Measurements from ENCODE around the gene WDPCP. TPM values are rescaled to one million over a fixed set of nuclear protein-coding genes. Genes with fewer than 3 reads are reported as not detected.

WDPCP gene
- total RNA-seq, 2 donors from 2014 or later: 11.8 to 25.1 TPM

- no peak for TF ChIP-seq CTCF (conservative IDR thresholded peaks at IDR 0.05)
- Histone ChIP-seq H3K27me3 (ENCODE audit: control insufficient read depth, insufficient read depth, low read length, poor library complexity, severe bottlenecking) (no peaks in the 10 kb centered on the region), H3K9ac (ENCODE audit: extremely low read depth, low read length, poor library complexity, severe bottlenecking) (no peak overlapping the region), H3K36me3 (ENCODE audit: control insufficient read depth, insufficient read depth, low read length) (no peaks in the 10 kb centered on the region), H3K4me1 (ENCODE audit: control insufficient read depth, insufficient read depth, low read length) (no peaks in the 10 kb centered on the region), H3K4me3 (ENCODE audit: low read length) (no peak overlapping the region), H3K9me3 (ENCODE audit: control insufficient read depth, low read length) (no peaks in the 10 kb centered on the region), H3K27ac (ENCODE audit: low read depth, low read length) (no peak overlapping the region)
- Mint-ChIP-seq H3K4me3 (no peak overlapping the region), H3K27me3 (ENCODE audit: insufficient read depth) (no peaks in the 10 kb centered on the region), H3K4me1 (peaks cover 8% of the 10 kb centered on the region), H3K36me3 (ENCODE audit: low read depth) (no peaks in the 10 kb centered on the region), H3K27ac (no peak overlapping the region), H3K9me3 (peaks cover 3% of the 10 kb centered on the region)
- no peak for DNase-seq
- WGBS, 2 experiments (ENCODE audit: insufficient coverage in 1 of 2, insufficient read length in 1 of 2): 91% methylated on average over 2 of the region's 2 CpGs; no CpG with 5 or more reads in 1 of the 2 experiments
Observed at GRCh38 chr2:63118821-63119220, 469.5 kb downstream of the WDPCP start.

- Histone ChIP-seq H3K36me3 (ENCODE audit: control insufficient read depth, insufficient read depth, low read length) (no peaks in the 10 kb centered on the region), H3K4me1 (ENCODE audit: control insufficient read depth, insufficient read depth, low read length) (no peaks in the 10 kb centered on the region), H3K9me3 (ENCODE audit: control insufficient read depth, low read length) (peaks cover 34% of the 10 kb centered on the region), H3K27me3 (ENCODE audit: control insufficient read depth, insufficient read depth, low read length, poor library complexity, severe bottlenecking) (no peaks in the 10 kb centered on the region), H3K27ac (ENCODE audit: low read depth, low read length) (no peak overlapping the region), H3K9ac (ENCODE audit: extremely low read depth, low read length, poor library complexity, severe bottlenecking) (no peak overlapping the region), H3K4me3 (ENCODE audit: low read length) (no peak overlapping the region)
- Mint-ChIP-seq H3K36me3 (ENCODE audit: low read depth) (no peaks in the 10 kb centered on the region), H3K4me3 (no peak overlapping the region), H3K9me3 (peaks cover 15% of the 10 kb centered on the region), H3K4me1 (no peaks in the 10 kb centered on the region), H3K27me3 (ENCODE audit: insufficient read depth) (no peaks in the 10 kb centered on the region), H3K27ac (no peak overlapping the region)
- DNase-seq: no peak
- TF ChIP-seq CTCF (conservative IDR thresholded peaks at IDR 0.05): no peak
- 88% methylated on average over 1 of the region's 1 CpG; no CpG with 5 or more reads in 1 of the 2 experiments for WGBS, 2 experiments (ENCODE audit: insufficient coverage in 1 of 2, insufficient read length in 1 of 2)
Observed at GRCh38 chr2:63104482-63104881, 483.8 kb downstream of the WDPCP start.

DNA sequence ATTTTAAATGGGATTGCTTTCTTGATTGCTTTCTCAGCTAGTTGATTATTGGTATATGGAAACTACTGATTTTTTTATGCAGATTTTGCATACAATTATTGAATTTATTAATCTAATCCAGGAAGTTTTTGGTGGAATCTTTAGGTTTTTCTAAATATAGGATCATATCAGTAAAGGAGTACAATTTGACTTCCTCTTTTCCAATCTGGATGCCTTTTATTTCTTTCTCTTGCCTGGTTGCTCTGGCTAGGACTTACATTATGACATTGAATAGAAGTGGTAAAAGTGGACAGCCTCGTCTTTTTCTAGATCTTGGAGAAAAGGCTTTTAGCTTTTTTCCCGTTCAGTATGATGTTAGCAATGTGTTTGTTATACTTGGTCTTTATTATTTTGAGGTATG, 486.3 kb downstream of the WDPCP start:
- Mint-ChIP-seq H3K4me1 (no peaks in the 10 kb centered on the region), H3K36me3 (ENCODE audit: low read depth) (no peaks in the 10 kb centered on the region), H3K27ac (no peak overlapping the region)

More for the DNA sequence above, 486.3 kb downstream of the WDPCP start:
- TF ChIP-seq CTCF (conservative IDR thresholded peaks at IDR 0.05): no peak
- peaks cover 34% of the 10 kb centered on the region for H3K9me3 ChIP-seq (ENCODE audit: control insufficient read depth, low read length)
- no peaks in the 10 kb centered on the region for H3K36me3 ChIP-seq (ENCODE audit: control insufficient read depth, insufficient read depth, low read length)
- Mint-ChIP-seq H3K4me3 (no peak overlapping the region), H3K9me3 (peaks cover 17% of the 10 kb centered on the region), H3K27me3 (ENCODE audit: insufficient read depth) (no peaks in the 10 kb centered on the region)
- no peak for DNase-seq
- no peak overlapping the region for H3K9ac ChIP-seq (ENCODE audit: extremely low read depth, low read length, poor library complexity, severe bottlenecking)
- H3K27me3 ChIP-seq (ENCODE audit: control insufficient read depth, insufficient read depth, low read length, poor library complexity, severe bottlenecking): no peaks in the 10 kb centered on the region
- no peak overlapping the region for H3K4me3 ChIP-seq (ENCODE audit: low read length)
- no peak overlapping the region for H3K27ac ChIP-seq (ENCODE audit: low read depth, low read length)
- H3K4me1 ChIP-seq (ENCODE audit: control insufficient read depth, insufficient read depth, low read length): no peaks in the 10 kb centered on the region
- 77 to 100% methylated on average over 1 to 2 of the region's 2 CpGs for WGBS, 2 experiments (ENCODE audit: insufficient coverage in 1 of 2, insufficient read length in 1 of 2)

Data from endodermal cell (in vitro differentiated cells).